ENCODE results near the gene DUT.
A peak's percentile ranks its signal among the peaks of the same experiment; 100 is the strongest.

DUT gene

GRCh38 chr15:48330105-48330785 is 984 bp upstream of the DUT start:
- Histone ChIP-seq H3K79me2 (ENCODE audit: control insufficient read depth, insufficient read depth, low read length, unreplicated experiment) (peaks cover 30% of the 10 kb centered on the region), H3K4me1 (ENCODE audit: control insufficient read depth, insufficient read depth, low read length, unreplicated experiment) (peaks cover 13% of the 10 kb centered on the region), H3K27ac (ENCODE audit: low read depth, low read length) (peak overlapping the region; percentile 95), H3K36me3 (ENCODE audit: insufficient read depth, low read length) (peaks cover 8% of the 10 kb centered on the region; the same call in 1 of the 2 replicates), H3K27me3 (ENCODE audit: insufficient read depth, low read length) (no peaks in the 10 kb centered on the region), H2AFZ (ENCODE audit: low read length, unreplicated experiment) (peak overlapping the region; percentile 84), H3K4me3 (ENCODE audit: low read depth, low read length) (peak overlapping the region; percentile 92)

- Histone ChIP-seq H3K4me3 (ENCODE audit: low read depth, low read length) (peak overlapping the region; percentile 92), H3K36me3 (ENCODE audit: insufficient read depth, low read length) (peaks cover 20% of the 10 kb centered on the region), H3K27me3 (ENCODE audit: insufficient read depth, low read length) (no peaks in the 10 kb centered on the region), H3K79me2 (ENCODE audit: control insufficient read depth, insufficient read depth, low read length, unreplicated experiment) (peaks cover 32% of the 10 kb centered on the region), H2AFZ (ENCODE audit: low read length, unreplicated experiment) (peak overlapping the region; percentile 84), H3K27ac (ENCODE audit: low read depth, low read length) (peak overlapping the region; percentile 95), H3K4me1 (ENCODE audit: control insufficient read depth, insufficient read depth, low read length, unreplicated experiment) (peaks cover 13% of the 10 kb centered on the region)
Measured at GRCh38 chr15:48331796-48332641, 790 bp downstream of the DUT start.

GRCh38 chr15:48332642-48333034 is 1.4 kb downstream of the DUT start:
- Histone ChIP-seq H3K79me2 (ENCODE audit: control insufficient read depth, insufficient read depth, low read length, unreplicated experiment) (peaks cover 32% of the 10 kb centered on the region), H3K4me3 (ENCODE audit: low read depth, low read length) (peak overlapping the region; percentile 92), H3K36me3 (ENCODE audit: insufficient read depth, low read length) (peaks cover 25% of the 10 kb centered on the region), H2AFZ (ENCODE audit: low read length, unreplicated experiment) (peak overlapping the region; percentile 84), H3K4me1 (ENCODE audit: control insufficient read depth, insufficient read depth, low read length, unreplicated experiment) (peaks cover 13% of the 10 kb centered on the region), H3K27ac (ENCODE audit: low read depth, low read length) (no peak overlapping the region; the same call in 1 of the 2 replicates), H3K27me3 (ENCODE audit: insufficient read depth, low read length) (no peaks in the 10 kb centered on the region)

GRCh38 chr15:48333540-48333939 is 2.3 kb downstream of the DUT start:
- no peak overlapping the region for H2AFZ ChIP-seq (ENCODE audit: low read length, unreplicated experiment)
- H3K79me2 ChIP-seq (ENCODE audit: control insufficient read depth, insufficient read depth, low read length, unreplicated experiment) = peaks cover 32% of the 10 kb centered on the region
- H3K36me3 ChIP-seq (ENCODE audit: insufficient read depth, low read length) = peaks cover 31% of the 10 kb centered on the region
- peaks cover 13% of the 10 kb centered on the region for H3K4me1 ChIP-seq (ENCODE audit: control insufficient read depth, insufficient read depth, low read length, unreplicated experiment)
- H3K4me3 ChIP-seq (ENCODE audit: low read depth, low read length) = peak overlapping the region; percentile 92
- H3K27me3 ChIP-seq (ENCODE audit: insufficient read depth, low read length) = no peaks in the 10 kb centered on the region
- H3K27ac ChIP-seq (ENCODE audit: low read depth, low read length) = no peak overlapping the region

- Histone ChIP-seq H3K4me1 (ENCODE audit: control insufficient read depth, insufficient read depth, low read length, unreplicated experiment) (peaks cover 13% of the 10 kb centered on the region), H3K79me2 (ENCODE audit: control insufficient read depth, insufficient read depth, low read length, unreplicated experiment) (peaks cover 31% of the 10 kb centered on the region), H3K36me3 (ENCODE audit: insufficient read depth, low read length) (peaks cover 31% of the 10 kb centered on the region), H3K4me3 (ENCODE audit: low read depth, low read length) (no peak overlapping the region), H2AFZ (ENCODE audit: low read length, unreplicated experiment) (no peak overlapping the region), H3K27me3 (ENCODE audit: insufficient read depth, low read length) (no peaks in the 10 kb centered on the region), H3K27ac (ENCODE audit: low read depth, low read length) (no peak overlapping the region)
Measured at GRCh38 chr15:48334260-48334659, 3.0 kb downstream of the DUT start.

GRCh38 chr15:48336940-48337339 is 5.7 kb downstream of the DUT start:
- no peaks in the 10 kb centered on the region for H3K27me3 ChIP-seq (ENCODE audit: insufficient read depth, low read length)
- peaks cover 18% of the 10 kb centered on the region for H3K79me2 ChIP-seq (ENCODE audit: control insufficient read depth, insufficient read depth, low read length, unreplicated experiment)
- H3K4me3 ChIP-seq (ENCODE audit: low read depth, low read length) = no peak overlapping the region
- H3K36me3 ChIP-seq (ENCODE audit: insufficient read depth, low read length) = peaks cover 50% of the 10 kb centered on the region
- no peak overlapping the region for H2AFZ ChIP-seq (ENCODE audit: low read length, unreplicated experiment)
- no peak overlapping the region for H3K27ac ChIP-seq (ENCODE audit: low read depth, low read length)
- peaks cover 13% of the 10 kb centered on the region for H3K4me1 ChIP-seq (ENCODE audit: control insufficient read depth, insufficient read depth, low read length, unreplicated experiment)

GRCh38 chr15:48337607-48338006 is 6.4 kb downstream of the DUT start:
- H3K79me2 ChIP-seq (ENCODE audit: control insufficient read depth, insufficient read depth, low read length, unreplicated experiment) = peaks cover 12% of the 10 kb centered on the region

GRCh38 chr15:48340111-48340510 is 8.9 kb downstream of the DUT start:
- Histone ChIP-seq H3K79me2 (ENCODE audit: control insufficient read depth, insufficient read depth, low read length, unreplicated experiment) (peaks cover 2% of the 10 kb centered on the region), H3K4me1 (ENCODE audit: control insufficient read depth, insufficient read depth, low read length, unreplicated experiment) (no peaks in the 10 kb centered on the region), H2AFZ (ENCODE audit: low read length, unreplicated experiment) (no peak overlapping the region), H3K36me3 (ENCODE audit: insufficient read depth, low read length) (peaks cover 57% of the 10 kb centered on the region), H3K27me3 (ENCODE audit: insufficient read depth, low read length) (no peaks in the 10 kb centered on the region), H3K4me3 (ENCODE audit: low read depth, low read length) (no peak overlapping the region), H3K27ac (ENCODE audit: low read depth, low read length) (no peak overlapping the region)

More at GRCh38 chr15:48337607-48338006, 6.4 kb downstream of the DUT start:
- H3K27ac ChIP-seq (ENCODE audit: low read depth, low read length) = no peak overlapping the region
- H2AFZ ChIP-seq (ENCODE audit: low read length, unreplicated experiment) = no peak overlapping the region
- peaks cover 13% of the 10 kb centered on the region for H3K4me1 ChIP-seq (ENCODE audit: control insufficient read depth, insufficient read depth, low read length, unreplicated experiment)
- peaks cover 56% of the 10 kb centered on the region for H3K36me3 ChIP-seq (ENCODE audit: insufficient read depth, low read length)
- no peaks in the 10 kb centered on the region for H3K27me3 ChIP-seq (ENCODE audit: insufficient read depth, low read length)
- no peak overlapping the region for H3K4me3 ChIP-seq (ENCODE audit: low read depth, low read length)

GRCh38 chr15:48343865-48344264 is 12.6 kb downstream of the DUT start:
- no peaks in the 10 kb centered on the region for H3K27me3 ChIP-seq (ENCODE audit: insufficient read depth, low read length)
- peaks cover 32% of the 10 kb centered on the region for H3K36me3 ChIP-seq (ENCODE audit: insufficient read depth, low read length)
- H3K4me3 ChIP-seq (ENCODE audit: low read depth, low read length) = no peak overlapping the region
- no peaks in the 10 kb centered on the region for H3K79me2 ChIP-seq (ENCODE audit: control insufficient read depth, insufficient read depth, low read length, unreplicated experiment)
- H3K27ac ChIP-seq (ENCODE audit: low read depth, low read length) = no peak overlapping the region
- H2AFZ ChIP-seq (ENCODE audit: low read length, unreplicated experiment) = no peak overlapping the region
- no peaks in the 10 kb centered on the region for H3K4me1 ChIP-seq (ENCODE audit: control insufficient read depth, insufficient read depth, low read length, unreplicated experiment)

GRCh38 chr15:48345516-48345915 is 14.3 kb downstream of the DUT start:
- H3K27me3 ChIP-seq (ENCODE audit: insufficient read depth, low read length) = no peaks in the 10 kb centered on the region
- no peak overlapping the region for H3K27ac ChIP-seq (ENCODE audit: low read depth, low read length)
- H3K79me2 ChIP-seq (ENCODE audit: control insufficient read depth, insufficient read depth, low read length, unreplicated experiment) = no peaks in the 10 kb centered on the region
- H3K4me1 ChIP-seq (ENCODE audit: control insufficient read depth, insufficient read depth, low read length, unreplicated experiment) = no peaks in the 10 kb centered on the region
- no peak overlapping the region for H2AFZ ChIP-seq (ENCODE audit: low read length, unreplicated experiment)
- H3K4me3 ChIP-seq (ENCODE audit: low read depth, low read length) = no peak overlapping the region
- peaks cover 23% of the 10 kb centered on the region for H3K36me3 ChIP-seq (ENCODE audit: insufficient read depth, low read length)

All from ACC112 (cell line).